Liver (tissue), 3 donors: ENCODE measurements around the gene TMEM223.

ENCODE experiments used
- ATF3 ChIP-seq: IDR thresholded peaks from 2 replicates; pipeline ENCODE4 v1.6.1; 2016; ENCODE audit warnings: antibody characterized with exemption
- CTCF ChIP-seq: fragments of 150-350 bp; IDR thresholded peaks from 2 replicates; pipeline ENCODE4 v1.5.1; 2017; ENCODE audit warnings: improper control_type of control experiment, low read depth, low read length; ENCODE audit not compliant: missing input control
- FOXA1 ChIP-seq: IDR thresholded peaks from 2 replicates; pipeline ENCODE4 v1.6.1; 2016; ENCODE audit warnings: antibody characterized with exemption
- GABPA ChIP-seq, 2 donors: IDR thresholded peaks in 1 of 2; conservative IDR thresholded peaks in 1 of 2; 2 replicates each; pipeline ENCODE4 v1.6.1; 2016; ENCODE audit warnings: antibody characterized with exemption in 2 of 2, mild to moderate bottlenecking in 1 of 2, moderate library complexity in 1 of 2
- NR2F2 ChIP-seq: IDR thresholded peaks from 2 replicates; pipeline ENCODE4 v1.6.1; 2016; ENCODE audit warnings: antibody characterized with exemption
- RAD21 ChIP-seq, 2 donors: IDR thresholded peaks; 2 replicates each; pipeline ENCODE4 v1.6.1; 2016; ENCODE audit warnings: antibody characterized with exemption in 2 of 2, mild to moderate bottlenecking in 2 of 2
- donor health status: healthy.
- donor health status: healthy.

GRCh38 chr11:62771144-62772021 lies 20.4 kb downstream of the TMEM223 start, which contains the start of gene TAF6L:
- TF ChIP-seq CTCF (no peak), GABPA (IDR thresholded peaks at IDR 0.05 in 1 of 2, conservative IDR thresholded peaks at IDR 0.05 in 1 of 2) (peak; percentile 22 to 80), RAD21 (IDR thresholded peaks at IDR 0.05) (no peak), NR2F2 (peak; percentile 92), ATF3 (no peak), FOXA1 (no peak)
